Neural crest cell (in vitro differentiated cells): ENCODE measurements around the gene TAX1BP1. TPM values are rescaled to one million over a fixed set of nuclear protein-coding genes. Genes with fewer than 3 reads are reported as not detected.
"Not testable (repeated sequence)": the region's sequence is repeated elsewhere in the genome, so short reads cannot be mapped to it uniquely, and the experiment has no call there.

Experiments
- DNase-seq: peaks from one replicate; pipeline ENCODE4 v3.0.0; 2021; ENCODE audit warnings: low read depth, mixed read lengths, low spot score
- H3K27ac Mint-ChIP-seq: one replicate; pipeline ENCODE4 v1.8.0; 2021; ENCODE audit warnings: mild to moderate bottlenecking, mixed read lengths; ENCODE audit not compliant: unreplicated experiment
- H3K27me3 Mint-ChIP-seq: 2 replicates; pipeline ENCODE4 v1.8.0; 2021; ENCODE audit warnings: low read depth, mild to moderate bottlenecking, mixed read lengths
- H3K36me3 Mint-ChIP-seq: 2 replicates; pipeline ENCODE4 v1.8.0; 2021; ENCODE audit warnings: low read depth, mild to moderate bottlenecking, mixed read lengths
- H3K4me1 Mint-ChIP-seq: 2 replicates; pipeline ENCODE4 v1.8.0; 2021; ENCODE audit warnings: mixed read lengths
- H3K4me3 Mint-ChIP-seq: one replicate; pipeline ENCODE4 v1.8.0; 2021; ENCODE audit warnings: mild to moderate bottlenecking, mixed read lengths
- H3K9me3 Mint-ChIP-seq: 2 replicates; pipeline ENCODE4 v1.8.0; 2021; ENCODE audit warnings: mixed read lengths
- total RNA-seq: library from RNA; stranded (reverse); gene quantifications from 2 replicates; pipeline ENCODE4 v1.2.1, GENCODE V29; 2021
- TF ChIP-seq, protein P1 (sequence below): fragments of 200-600 bp; sonication (generic); conservative IDR thresholded peaks from 2 replicates; pipeline ENCODE4 v1.5.0; 2021; ENCODE audit warnings: antibody characterized with exemption, mild to moderate bottlenecking

The TAX1BP1 gene
- total RNA-seq, 1 donor from 2014 or later: 47.1 TPM

DNA sequence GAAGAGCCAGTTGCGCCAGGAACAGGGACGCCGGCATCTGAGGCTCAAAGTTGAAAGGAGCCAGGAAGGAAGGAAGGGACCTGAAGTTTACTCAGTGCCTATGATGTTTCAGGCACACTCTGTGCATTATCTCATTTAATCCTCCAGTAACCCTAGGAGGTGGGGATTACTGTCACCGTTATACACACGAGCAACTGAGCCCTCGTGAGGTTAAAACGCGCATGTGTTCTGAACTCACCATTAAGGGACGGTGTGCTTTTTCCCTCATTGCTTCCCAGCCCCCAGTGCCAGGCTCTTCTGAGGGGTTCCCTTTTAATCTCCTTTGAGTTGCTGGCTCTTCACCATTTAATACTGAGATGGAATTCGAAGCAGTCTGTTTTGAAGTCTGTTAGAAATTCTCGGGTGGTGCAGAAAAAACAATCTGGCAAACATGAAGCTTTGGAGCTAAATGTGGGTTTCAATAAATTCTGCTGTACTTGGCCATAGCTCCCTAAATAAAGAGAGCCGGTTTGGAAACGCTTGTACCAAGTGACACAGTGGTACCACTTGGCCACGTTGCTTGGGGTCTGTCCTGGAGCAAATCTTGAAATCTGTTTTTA is 102.2 kb downstream of the TAX1BP1 start:
- no peak overlapping the region for H3K4me3 Mint-ChIP-seq
- TF ChIP-seq, protein P1, sequence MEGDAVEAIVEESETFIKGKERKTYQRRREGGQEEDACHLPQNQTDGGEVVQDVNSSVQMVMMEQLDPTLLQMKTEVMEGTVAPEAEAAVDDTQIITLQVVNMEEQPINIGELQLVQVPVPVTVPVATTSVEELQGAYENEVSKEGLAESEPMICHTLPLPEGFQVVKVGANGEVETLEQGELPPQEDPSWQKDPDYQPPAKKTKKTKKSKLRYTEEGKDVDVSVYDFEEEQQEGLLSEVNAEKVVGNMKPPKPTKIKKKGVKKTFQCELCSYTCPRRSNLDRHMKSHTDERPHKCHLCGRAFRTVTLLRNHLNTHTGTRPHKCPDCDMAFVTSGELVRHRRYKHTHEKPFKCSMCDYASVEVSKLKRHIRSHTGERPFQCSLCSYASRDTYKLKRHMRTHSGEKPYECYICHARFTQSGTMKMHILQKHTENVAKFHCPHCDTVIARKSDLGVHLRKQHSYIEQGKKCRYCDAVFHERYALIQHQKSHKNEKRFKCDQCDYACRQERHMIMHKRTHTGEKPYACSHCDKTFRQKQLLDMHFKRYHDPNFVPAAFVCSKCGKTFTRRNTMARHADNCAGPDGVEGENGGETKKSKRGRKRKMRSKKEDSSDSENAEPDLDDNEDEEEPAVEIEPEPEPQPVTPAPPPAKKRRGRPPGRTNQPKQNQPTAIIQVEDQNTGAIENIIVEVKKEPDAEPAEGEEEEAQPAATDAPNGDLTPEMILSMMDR: no peak
- DNase-seq: no peak
- no peak overlapping the region for H3K27ac Mint-ChIP-seq
- H3K36me3 Mint-ChIP-seq: no peaks in the 10 kb centered on the region
- H3K4me1 Mint-ChIP-seq: peaks cover 9% of the 10 kb centered on the region
- no peaks in the 10 kb centered on the region for H3K27me3 Mint-ChIP-seq
- no peaks in the 10 kb centered on the region for H3K9me3 Mint-ChIP-seq

DNA sequence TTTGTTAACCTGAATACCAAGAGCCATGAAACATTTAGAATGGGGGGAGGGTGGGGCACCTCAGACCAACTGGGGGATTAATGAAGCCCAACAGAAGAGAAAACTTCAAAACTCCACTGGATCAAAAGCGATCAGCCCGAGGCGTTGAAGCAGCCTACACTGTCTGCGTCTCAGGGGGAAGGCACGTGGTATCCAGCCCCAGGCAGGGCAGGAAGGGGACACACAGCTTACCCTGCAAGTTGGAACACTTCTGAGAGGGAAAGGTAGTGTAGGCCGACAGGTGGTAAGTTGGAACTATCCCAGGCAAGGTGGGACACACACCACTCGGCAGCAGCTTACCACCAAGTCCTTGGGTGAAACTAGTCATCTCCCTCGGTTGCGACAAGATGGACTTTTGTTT is 102.9 kb downstream of the TAX1BP1 start:
- DNase-seq: no peak
- Mint-ChIP-seq H3K9me3 (no peaks in the 10 kb centered on the region), H3K4me3 (no peak overlapping the region), H3K27ac (no peak overlapping the region), H3K4me1 (peaks cover 5% of the 10 kb centered on the region), H3K27me3 (no peaks in the 10 kb centered on the region), H3K36me3 (no peaks in the 10 kb centered on the region)
- TF ChIP-seq, protein P1: no peak

DNA sequence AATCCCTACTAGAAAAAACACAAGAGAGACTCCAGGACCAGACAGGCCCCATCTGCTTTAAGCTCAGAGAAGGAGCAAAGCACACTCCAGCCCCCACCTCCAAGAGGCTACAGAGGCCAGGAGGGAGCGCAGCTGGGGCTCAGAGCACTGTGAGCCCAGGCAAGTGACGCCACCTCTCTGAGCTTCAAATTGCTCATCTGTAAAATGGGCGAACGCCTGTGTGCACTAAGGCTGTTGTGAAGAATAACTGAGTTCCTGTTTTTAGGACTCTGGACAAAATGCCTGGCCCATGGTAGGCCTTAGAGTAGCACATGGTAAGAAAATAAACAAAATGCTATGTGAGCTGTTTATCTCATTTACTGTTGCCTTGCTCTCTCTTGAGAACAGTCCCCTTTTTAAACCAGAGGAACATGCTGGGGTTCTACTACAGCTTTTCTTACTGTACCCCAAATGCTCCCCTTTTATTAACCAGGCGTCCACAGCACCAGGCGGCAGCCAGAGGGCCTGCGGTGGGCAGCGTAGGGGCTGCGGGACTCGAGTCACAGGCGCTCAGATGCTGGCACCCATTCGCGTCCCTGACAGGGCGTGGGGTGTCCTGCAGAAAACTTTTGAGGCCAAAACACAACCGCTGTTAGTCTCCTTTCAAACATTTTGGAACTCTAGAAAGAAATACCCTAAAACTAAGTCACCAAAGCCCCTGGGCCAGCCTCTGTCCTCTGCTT is 103.8 kb downstream of the TAX1BP1 start:
- no peak overlapping the region for H3K27ac Mint-ChIP-seq
- TF ChIP-seq, protein P1: no peak
- H3K36me3 Mint-ChIP-seq: no peaks in the 10 kb centered on the region
- H3K9me3 Mint-ChIP-seq: no peaks in the 10 kb centered on the region
- peaks cover 5% of the 10 kb centered on the region for H3K4me1 Mint-ChIP-seq
- no peak for DNase-seq
- no peak overlapping the region for H3K4me3 Mint-ChIP-seq
- no peaks in the 10 kb centered on the region for H3K27me3 Mint-ChIP-seq

DNA sequence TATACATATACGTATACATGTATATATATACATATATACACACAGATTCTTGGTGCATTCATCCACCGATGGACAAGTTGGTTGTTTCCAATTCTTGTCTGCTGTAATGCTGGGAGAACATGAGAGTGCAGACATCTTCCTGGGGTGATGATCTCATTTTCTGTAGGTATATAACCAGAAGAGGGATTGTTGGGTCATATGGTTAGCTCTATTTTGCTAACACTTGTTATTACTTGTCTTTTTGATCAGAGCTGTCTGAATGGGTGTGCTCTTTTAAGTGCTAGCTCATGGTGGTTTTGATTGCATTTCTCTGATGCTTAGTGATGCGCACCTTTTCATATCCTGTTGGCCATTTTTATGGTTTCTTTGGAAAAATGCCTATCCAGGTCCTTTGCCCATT is 106.4 kb downstream of the TAX1BP1 start:
- Mint-ChIP-seq H3K27me3 (no peaks in the 10 kb centered on the region), H3K9me3 (no peaks in the 10 kb centered on the region), H3K4me3 (no peak overlapping the region), H3K4me1 (peaks cover 5% of the 10 kb centered on the region), H3K27ac (no peak overlapping the region), H3K36me3 (no peaks in the 10 kb centered on the region)
- no peak for DNase-seq
- TF ChIP-seq, protein P1: no peak

DNA sequence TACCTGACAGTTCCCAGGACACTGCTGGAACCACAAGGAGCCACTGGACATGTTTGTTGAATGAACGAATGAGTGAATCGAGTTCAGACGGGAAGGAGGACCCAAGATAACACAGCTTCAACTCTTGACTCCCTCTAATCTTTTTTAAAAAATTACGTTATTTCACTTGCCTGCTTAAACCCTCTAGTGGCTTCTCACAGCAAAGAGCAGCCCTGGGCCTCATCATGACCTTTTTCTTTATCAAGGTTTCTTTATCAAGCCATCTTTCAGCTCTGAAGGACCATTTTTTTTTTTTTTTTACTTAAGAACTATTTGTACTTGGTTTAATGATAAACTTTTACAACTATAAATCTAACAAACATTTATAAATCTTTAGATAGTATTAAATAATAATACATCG is 110.6 kb downstream of the TAX1BP1 start:
- Mint-ChIP-seq H3K4me1 (no peaks in the 10 kb centered on the region), H3K9me3 (peaks cover 6% of the 10 kb centered on the region), H3K27me3 (no peaks in the 10 kb centered on the region), H3K36me3 (peaks cover 8% of the 10 kb centered on the region), H3K27ac (no peak overlapping the region), H3K4me3 (no peak overlapping the region)
- TF ChIP-seq, protein P1: no peak
- no peak for DNase-seq

DNA sequence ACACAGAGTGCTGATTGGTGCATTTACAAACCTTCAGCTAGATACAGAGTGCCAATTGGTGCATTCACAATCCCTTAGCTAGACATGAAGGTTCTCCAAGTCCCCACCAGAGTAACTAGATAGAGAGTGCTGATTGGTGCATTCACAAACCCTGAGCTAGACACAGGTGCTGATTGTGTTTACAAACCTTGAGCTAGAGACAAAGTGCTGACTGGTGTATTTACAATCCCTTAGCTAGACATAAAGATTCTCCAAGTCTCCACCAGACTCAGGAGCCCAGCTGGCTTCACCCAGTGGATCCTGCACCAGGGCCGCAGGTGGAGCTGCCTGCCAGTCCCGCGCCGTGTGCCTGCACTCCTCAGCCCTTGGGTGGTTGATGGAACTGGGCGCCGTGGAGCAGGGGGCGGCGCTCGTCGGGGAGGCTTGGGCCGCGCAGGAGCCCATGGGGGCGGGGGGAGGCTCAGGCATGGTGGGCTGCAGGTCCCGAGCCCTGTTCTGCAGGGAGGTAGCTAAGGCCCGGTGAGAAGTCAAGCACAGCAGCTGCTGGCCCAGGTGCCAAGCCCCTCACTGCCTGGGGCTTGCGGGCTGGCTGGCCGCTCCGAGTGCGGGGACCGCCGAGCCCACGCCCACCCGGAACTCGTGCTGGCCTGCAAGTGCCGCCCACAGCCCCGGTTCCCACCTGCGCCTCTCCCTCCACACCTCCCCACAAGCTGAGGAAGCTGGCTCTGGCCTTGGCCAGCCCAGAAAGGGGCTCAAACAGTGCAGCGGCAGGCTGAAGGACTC is 116.9 kb downstream of the TAX1BP1 start:
- H3K4me3 Mint-ChIP-seq, H3K4me1 Mint-ChIP-seq, DNase-seq, H3K27ac Mint-ChIP-seq, H3K27me3 Mint-ChIP-seq: not testable (repeated sequence)
- Mint-ChIP-seq H3K36me3 (peaks cover 17% of the 10 kb centered on the region), H3K9me3 (peaks cover 12% of the 10 kb centered on the region)
